Midbrain (tissue), 1 donor: Measurements from ENCODE around the gene PHOX2A.
A peak's percentile ranks its signal among the peaks of the same experiment; 100 is the strongest.
"Not testable (repeated sequence)": the region's sequence is repeated elsewhere in the genome, so short reads cannot be mapped to it uniquely, and the experiment has no call there.

Source experiments
- DNase-seq: peaks from one replicate; lab custom pipeline; 2025; lab: John Stamatoyannopoulos, UW

Gene PHOX2A

GRCh38 chr11:72222106-72222891 is 21.7 kb downstream of the PHOX2A start:
- no peak for DNase-seq

GRCh38 chr11:72221386-72222075 is 22.4 kb downstream of the PHOX2A start:
- DNase-seq: no peak

GRCh38 chr11:72220696-72221363 is 23.1 kb downstream of the PHOX2A start:
- no peak for DNase-seq

DNA sequence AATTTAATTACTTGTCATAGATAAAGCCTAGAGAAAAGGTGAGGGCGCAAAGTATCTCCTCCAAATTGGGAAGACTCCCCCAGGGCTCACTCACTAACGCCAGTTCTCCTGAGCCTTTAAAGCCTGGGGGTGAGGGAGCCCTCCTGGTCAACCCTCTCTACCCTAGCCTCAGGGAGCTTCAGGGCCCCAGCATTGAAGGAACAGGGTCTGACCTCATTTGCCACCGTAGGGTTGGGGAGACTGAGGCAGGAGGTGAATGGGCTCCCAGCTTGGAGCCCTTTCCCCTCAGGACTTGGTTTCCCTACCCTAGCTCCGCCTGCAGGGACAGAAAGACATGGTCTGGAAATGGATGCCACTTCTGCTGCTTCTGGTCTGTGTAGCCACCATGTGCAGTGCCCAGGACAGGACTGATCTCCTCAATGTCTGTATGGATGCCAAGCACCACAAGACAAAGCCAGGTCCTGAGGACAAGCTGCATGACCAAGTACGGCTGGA is 25.7 kb downstream of the PHOX2A start:
- DNase-seq: no peak

GRCh38 chr11:72217841-72218240 is 26.1 kb downstream of the PHOX2A start:
- DNase-seq: peak; percentile 14

DNA sequence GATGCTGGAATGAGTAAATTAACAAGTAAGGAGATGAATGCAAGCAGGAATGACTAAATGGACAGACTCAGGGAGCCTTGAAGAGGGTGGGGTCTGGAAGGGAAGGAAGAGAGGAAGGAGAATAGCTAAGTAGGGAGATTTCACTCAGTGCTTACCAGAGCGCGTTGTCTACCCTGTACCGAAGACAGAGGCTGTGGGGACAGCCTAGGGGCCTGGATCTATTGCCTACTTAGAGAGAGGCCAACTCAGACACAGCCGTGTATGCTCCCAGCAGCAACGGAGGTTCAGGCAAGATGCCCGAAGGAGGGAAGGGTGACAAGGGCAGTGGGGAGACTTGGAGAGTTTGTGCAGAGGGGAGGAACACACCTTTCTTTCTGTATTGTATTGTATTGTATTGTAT is 27.3 kb downstream of the PHOX2A start, which contains the start of gene FOLR2:
TSS of gene FOLR2 (plus strand) at position 157 of the 400 bp plus-strand sequence. CDS start 1,791 bp downstream, outside the sequence.
- no peak for DNase-seq

DNA sequence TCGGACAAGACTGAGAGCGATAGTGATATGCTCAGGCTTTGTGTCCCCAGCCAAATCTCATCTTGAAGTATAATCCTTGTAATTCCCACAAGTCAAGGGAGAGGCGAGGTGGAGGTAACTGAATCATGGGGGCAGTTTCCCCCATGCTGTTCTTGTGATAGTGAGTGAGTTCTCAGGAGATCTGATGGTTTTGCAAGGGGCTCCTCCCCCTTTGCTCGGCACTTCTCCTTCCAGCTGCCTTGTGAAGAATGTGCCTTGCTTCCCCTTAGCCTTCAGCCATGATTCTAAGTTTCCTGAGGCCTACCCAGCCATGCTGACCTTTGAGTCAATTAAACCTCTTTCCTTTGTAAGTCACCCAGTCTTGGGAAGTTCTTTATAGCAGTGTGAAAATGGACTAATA is 34.9 kb downstream of the PHOX2A start:
- DNase-seq: no peak

DNA sequence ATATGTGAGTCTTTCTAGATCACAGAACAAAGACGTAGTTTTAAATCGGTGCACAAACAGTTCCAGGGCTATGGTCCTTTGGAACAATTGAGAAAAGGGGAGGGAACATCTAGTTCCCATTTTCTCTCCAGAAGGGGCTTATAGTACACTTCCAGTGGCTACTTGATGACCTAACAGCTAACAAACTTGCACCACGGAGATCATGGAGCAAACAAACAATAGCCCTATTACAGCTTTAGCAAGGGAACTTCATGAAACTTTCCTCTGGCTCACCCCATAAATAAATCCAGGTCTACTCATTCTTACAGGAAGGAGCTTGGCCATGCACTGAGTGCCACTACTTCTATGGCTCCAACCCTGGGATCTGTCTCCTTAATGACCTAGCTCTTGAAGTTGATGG is 35.7 kb downstream of the PHOX2A start:
- DNase-seq: no peak

- DNase-seq: not testable (repeated sequence)
These were observed 37.2 kb downstream of the PHOX2A start for GRCh38 chr11:72206794-72207193.

DNA sequence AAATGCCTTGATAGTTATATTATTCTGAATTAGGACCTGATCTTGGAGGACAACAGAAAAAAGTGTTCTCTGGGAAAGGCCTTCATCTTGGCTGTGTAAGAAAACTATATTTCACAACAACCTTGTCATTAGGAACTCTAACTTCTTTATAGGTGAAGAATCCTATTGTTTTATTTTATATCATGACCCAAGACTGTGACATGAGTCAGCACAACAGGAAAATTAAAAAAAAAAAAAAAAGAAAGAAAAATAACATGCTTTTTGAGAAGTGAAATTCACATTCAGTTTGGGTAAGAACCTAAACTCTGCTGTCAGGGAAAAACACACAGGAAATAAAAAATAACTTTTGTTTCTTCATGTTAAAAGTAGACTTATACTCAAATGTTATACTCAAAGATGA is 39.1 kb downstream of the PHOX2A start:
- DNase-seq: no peak

GRCh38 chr11:72203163-72203562 is 40.8 kb downstream of the PHOX2A start:
- no peak for DNase-seq

GRCh38 chr11:72202571-72202970 is 41.4 kb downstream of the PHOX2A start:
- no peak for DNase-seq

DNA sequence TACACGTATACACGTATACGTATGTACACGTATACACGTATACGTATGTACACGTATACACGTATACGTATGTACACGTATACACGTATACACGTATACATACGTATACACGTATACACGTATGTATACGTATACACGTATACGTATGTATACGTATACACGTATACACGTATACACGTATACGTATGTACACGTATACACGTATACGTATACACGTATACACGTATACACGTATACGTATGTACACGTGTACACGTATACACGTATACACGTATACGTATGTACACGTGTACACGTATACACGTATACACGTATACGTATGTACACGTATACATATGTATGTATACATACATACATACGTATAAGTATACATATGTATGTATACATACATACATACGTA is 42.5 kb downstream of the PHOX2A start:
- DNase-seq: not testable (repeated sequence)

DNA sequence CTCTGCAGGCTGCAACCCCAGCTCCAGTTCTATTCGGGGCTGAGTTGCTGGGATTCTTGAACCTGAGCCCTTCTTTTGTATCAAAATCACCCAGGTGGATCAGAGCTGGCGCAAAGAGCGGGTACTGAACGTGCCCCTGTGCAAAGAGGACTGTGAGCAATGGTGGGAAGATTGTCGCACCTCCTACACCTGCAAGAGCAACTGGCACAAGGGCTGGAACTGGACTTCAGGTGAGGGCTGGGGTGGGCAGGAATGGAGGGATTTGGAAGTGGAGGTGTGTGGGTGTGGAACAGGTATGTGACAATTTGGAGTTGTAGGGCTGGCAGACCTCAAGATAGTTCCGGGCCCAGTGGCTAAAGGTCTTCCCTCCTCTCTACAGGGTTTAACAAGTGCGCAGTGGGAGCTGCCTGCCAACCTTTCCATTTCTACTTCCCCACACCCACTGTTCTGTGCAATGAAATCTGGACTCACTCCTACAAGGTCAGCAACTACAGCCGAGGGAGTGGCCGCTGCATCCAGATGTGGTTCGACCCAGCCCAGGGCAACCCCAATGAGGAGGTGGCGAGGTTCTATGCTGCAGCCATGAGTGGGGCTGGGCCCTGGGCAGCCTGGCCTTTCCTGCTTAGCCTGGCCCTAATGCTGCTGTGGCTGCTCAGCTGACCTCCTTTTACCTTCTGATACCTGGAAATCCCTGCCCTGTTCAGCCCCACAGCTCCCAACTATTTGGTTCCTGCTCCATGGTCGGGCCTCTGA is 48.3 kb downstream of the PHOX2A start:
- no peak for DNase-seq

GRCh38 chr11:72191961-72192381 is 52.0 kb downstream of the PHOX2A start, which contains the start of gene FOLR1:
TSS of gene FOLR1 (plus strand) at chr11:72192140. CDS start at chr11:72192174, 34 bp downstream.
- DNase-seq: no peak

DNA sequence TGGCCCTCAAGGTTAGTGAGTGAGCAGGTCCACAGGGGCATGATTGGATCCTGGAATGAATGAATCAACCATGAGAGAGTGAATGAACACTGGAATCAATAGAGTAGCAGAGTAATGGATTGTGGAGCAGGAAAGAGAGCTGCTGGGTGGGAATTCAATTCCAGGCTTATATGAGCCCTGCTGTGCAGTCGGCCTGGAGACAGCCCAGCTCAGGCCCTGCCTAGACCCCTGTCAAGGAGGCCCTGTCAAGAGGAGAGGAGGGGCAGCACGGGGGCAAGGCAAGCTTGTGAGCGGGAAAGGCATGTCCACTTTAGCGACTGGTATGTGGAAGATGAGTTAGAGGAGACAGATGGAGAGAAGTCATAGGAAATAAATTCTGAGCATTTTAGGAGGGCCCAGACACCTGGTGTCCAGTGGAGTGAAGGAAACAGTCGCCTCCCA is 53.3 kb downstream of the PHOX2A start:
- no peak for DNase-seq

- no peak for DNase-seq
These were observed 54.3 kb downstream of the PHOX2A start for GRCh38 chr11:72189455-72190250.
